ENCODE measurements around the gene PTMA. TPM values are rescaled to one million over a fixed set of nuclear protein-coding genes. Genes with fewer than 3 reads are reported as not detected.
A peak's percentile ranks its signal among the peaks of the same experiment; 100 is the strongest.

PTMA gene
- polyA plus RNA-seq, 1 of the 3 experiments (the other 2 are of a cell fraction): 767 TPM

DNA sequence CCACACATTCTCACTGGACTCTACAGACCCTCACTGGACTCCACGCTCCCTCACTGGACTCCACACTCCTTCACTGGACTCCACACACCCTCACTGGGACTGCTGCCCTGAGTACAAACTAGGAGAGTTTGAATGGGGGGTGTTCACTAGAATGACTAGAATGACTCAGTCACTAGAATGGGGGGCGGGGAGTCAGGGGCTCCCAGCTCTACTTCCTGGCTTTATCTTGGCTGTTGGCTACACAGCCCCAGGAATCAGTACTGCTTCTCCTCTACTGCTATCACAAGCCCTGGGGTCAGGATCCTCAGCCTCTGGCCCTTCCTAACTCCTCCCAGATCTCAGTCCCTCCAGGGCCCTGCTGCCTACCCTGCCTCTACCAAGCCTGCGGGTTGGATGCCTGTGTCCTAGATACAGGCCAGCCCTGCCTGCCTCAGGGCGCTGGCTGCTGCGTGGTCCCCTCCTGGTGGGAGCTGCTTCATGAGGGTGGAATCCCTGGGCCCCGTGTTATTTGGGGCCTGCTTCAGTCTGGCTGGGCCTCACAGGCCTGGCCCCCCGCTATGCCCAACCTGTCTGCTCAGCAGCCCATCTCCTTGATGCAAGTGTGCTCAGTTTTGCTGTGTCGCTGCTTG, 7.8 kb downstream of the PTMA start:
- H3K4me1 ChIP-seq (ENCODE audit: control insufficient read depth in 1 of 2, insufficient read depth in 2 of 2, low read depth in 1 of 2, low read length in 1 of 2): peaks cover 20 to 31% of the 10 kb centered on the region in 2 experiments; a peak in 3 of 4 replicates
- H3K27ac ChIP-seq (ENCODE audit: low read depth in 2 of 2, low read length in 1 of 2): no peak overlapping the region

More for the DNA sequence above, 7.8 kb downstream of the PTMA start:
- Histone ChIP-seq H3K9me2 (no peaks in the 10 kb centered on the region), H3K79me2 (ENCODE audit: insufficient read depth) (peaks cover 24% of the 10 kb centered on the region), H3K9ac (0 out of 2 replicates have a peak overlapping the region, but pooled peaks have one; percentile 11), H3K36me3 (replicated peaks in 1 of 2; ENCODE audit: control insufficient read depth in 1 of 2, insufficient read depth in 2 of 2, low read length in 1 of 2) (peaks cover 17 to 18% of the 10 kb centered on the region in 2 experiments), H4K20me1 (ENCODE audit: insufficient read depth) (peaks cover 39% of the 10 kb centered on the region), H3K4me3 (ENCODE audit: low read depth in 2 of 2, low read length in 1 of 2) (no peak overlapping the region), H3K9me3 (no peaks in the 10 kb centered on the region), H3K27me3 (ENCODE audit: insufficient read depth) (no peaks in the 10 kb centered on the region), H3K4me2 (no peak overlapping the region), H3F3A (replicated peaks; ENCODE audit: insufficient read depth) (peaks cover 27% of the 10 kb centered on the region), H2AFZ (ENCODE audit: low read depth) (no peak overlapping the region)
- WGBS (ENCODE audit: low lambda C conversion rate): 100% methylated on average over 3 of the region's 8 CpGs
- CTCF ChIA-PET: interaction anchor here (0.5 to 34.6 kb wide), 32 partner anchors 9 to 963 kb away, joined by 3 to 1218 read pairs (median 8); partner anchors contain the start of gene COPS7B
- TF ChIP-seq IRF3 (IDR thresholded peaks at IDR 0.05; ENCODE audit: low read depth, low read length) (no peak), ELF1 (IDR thresholded peaks at IDR 0.05) (no peak), MEF2A (IDR thresholded peaks at IDR 0.05; ENCODE audit: borderline replicate concordance, low read depth) (no peak), JUND (IDR thresholded peaks at IDR 0.05) (no peak), TCF12 (IDR thresholded peaks at IDR 0.05) (no peak), RFX5 (IDR thresholded peaks at IDR 0.05; ENCODE audit: low read length) (no peak), ZBTB33 (IDR thresholded peaks at IDR 0.05; ENCODE audit: borderline replicate concordance, low read depth) (no peak), SMC3 (IDR thresholded peaks at IDR 0.05; ENCODE audit: low read depth, low read length) (no peak), EP300 (IDR thresholded peaks at IDR 0.05; ENCODE audit: borderline replicate concordance in 1 of 2, low read depth in 1 of 2, low read length in 1 of 2) (no peak), FOSL2 (IDR thresholded peaks at IDR 0.05; ENCODE audit: borderline replicate concordance, low read depth) (no peak)
- TF ChIP-seq, protein P1, sequence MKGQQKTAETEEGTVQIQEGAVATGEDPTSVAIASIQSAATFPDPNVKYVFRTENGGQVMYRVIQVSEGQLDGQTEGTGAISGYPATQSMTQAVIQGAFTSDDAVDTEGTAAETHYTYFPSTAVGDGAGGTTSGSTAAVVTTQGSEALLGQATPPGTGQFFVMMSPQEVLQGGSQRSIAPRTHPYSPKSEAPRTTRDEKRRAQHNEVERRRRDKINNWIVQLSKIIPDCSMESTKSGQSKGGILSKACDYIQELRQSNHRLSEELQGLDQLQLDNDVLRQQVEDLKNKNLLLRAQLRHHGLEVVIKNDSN (IDR thresholded peaks at IDR 0.05; ENCODE audit: borderline replicate concordance, low read depth): no peak
- DNase-seq: no peak
- POLR2A ChIA-PET: interaction anchor here (0.6 to 3.4 kb wide), 4 partner anchors 8 to 39 kb away, joined by 3 to 20 read pairs (median 12); partner anchors contain the start of gene PTMA

Data from SK-N-SH (cell line).